Measurements from ENCODE around the gene TMEM168.

DNA sequence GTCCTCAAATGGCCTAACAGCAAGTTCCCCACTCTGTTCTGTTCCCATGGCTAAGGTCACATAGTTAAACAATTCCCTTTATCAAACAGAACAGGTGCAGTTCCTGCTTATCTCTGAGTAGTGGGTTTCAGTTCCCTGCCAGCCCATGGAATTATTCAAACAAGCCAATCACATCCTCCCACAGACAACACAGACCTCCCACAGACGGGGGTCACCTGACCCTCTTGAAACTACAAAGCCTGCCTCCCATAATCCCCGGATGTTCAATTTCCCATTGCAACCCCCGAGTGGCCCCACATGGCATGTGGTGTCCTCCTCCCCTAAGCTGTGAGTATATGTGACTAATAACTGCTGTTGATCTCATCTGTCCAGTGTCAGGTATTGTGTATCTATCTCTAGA is 64.1 kb downstream of the TMEM168 start:
- TF ChIP-seq CTCF (conservative IDR thresholded peaks at IDR 0.05; ENCODE audit: low read depth in 2 of 2) (no peak), EZH2 (IDR thresholded peaks at IDR 0.05; ENCODE audit: low read depth, unreplicated experiment) (no peak), POLR2AphosphoS5 (IDR thresholded peaks at IDR 0.05; ENCODE audit: low read depth) (no peak), CREB1 (CRISPR knock-in tag; IDR thresholded peaks at IDR 0.05; ENCODE audit: low read depth) (no peak), ETS1 (IDR thresholded peaks at IDR 0.05) (no peak), EZH2phosphoT487 (IDR thresholded peaks at IDR 0.05; ENCODE audit: unreplicated experiment) (no peak), ZNF331 (CRISPR knock-in tag; IDR thresholded peaks at IDR 0.05; ENCODE audit: low read depth) (no peak), JUNB (IDR thresholded peaks at IDR 0.05; ENCODE audit: unreplicated experiment) (no peak), ZNF114 (CRISPR knock-in tag; IDR thresholded peaks at IDR 0.05) (no peak)
- TF ChIP-seq, protein P1, sequence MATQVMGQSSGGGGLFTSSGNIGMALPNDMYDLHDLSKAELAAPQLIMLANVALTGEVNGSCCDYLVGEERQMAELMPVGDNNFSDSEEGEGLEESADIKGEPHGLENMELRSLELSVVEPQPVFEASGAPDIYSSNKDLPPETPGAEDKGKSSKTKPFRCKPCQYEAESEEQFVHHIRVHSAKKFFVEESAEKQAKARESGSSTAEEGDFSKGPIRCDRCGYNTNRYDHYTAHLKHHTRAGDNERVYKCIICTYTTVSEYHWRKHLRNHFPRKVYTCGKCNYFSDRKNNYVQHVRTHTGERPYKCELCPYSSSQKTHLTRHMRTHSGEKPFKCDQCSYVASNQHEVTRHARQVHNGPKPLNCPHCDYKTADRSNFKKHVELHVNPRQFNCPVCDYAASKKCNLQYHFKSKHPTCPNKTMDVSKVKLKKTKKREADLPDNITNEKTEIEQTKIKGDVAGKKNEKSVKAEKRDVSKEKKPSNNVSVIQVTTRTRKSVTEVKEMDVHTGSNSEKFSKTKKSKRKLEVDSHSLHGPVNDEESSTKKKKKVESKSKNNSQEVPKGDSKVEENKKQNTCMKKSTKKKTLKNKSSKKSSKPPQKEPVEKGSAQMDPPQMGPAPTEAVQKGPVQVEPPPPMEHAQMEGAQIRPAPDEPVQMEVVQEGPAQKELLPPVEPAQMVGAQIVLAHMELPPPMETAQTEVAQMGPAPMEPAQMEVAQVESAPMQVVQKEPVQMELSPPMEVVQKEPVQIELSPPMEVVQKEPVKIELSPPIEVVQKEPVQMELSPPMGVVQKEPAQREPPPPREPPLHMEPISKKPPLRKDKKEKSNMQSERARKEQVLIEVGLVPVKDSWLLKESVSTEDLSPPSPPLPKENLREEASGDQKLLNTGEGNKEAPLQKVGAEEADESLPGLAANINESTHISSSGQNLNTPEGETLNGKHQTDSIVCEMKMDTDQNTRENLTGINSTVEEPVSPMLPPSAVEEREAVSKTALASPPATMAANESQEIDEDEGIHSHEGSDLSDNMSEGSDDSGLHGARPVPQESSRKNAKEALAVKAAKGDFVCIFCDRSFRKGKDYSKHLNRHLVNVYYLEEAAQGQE (IDR thresholded peaks at IDR 0.05; ENCODE audit: unreplicated experiment), result no peak
